Neural cell (in vitro differentiated cells): Measurements from ENCODE around the gene SETD6. TPM values are rescaled to one million over a fixed set of nuclear protein-coding genes. Genes with fewer than 3 reads are reported as not detected.

ENCODE experiments used
- H2AFZ ChIP-seq: fragments of 200-600, 300-800 bp; sonication (generic), shearing (Covaris generic); 2 replicates; pipeline ENCODE4 v1.6.0; 2014; ENCODE audit warnings: low read depth, mild to moderate bottlenecking, antibody characterized with exemption, low read length, moderate library complexity
- H3F3A ChIP-seq: fragments of 200-600 bp; shearing (Covaris generic); 2 replicates; pipeline ENCODE4 v1.6.1; 2016; ENCODE audit warnings: mild to moderate bottlenecking, moderate library complexity, mixed read lengths, antibody characterized with exemption, low read length; ENCODE audit not compliant: insufficient read depth, poor library complexity, severe bottlenecking
- H3K27ac ChIP-seq: fragments of 200-600, 300-800 bp; sonication (generic), shearing (Covaris generic); 2 replicates; pipeline ENCODE4 v1.5.1; 2014; ENCODE audit warnings: mild to moderate bottlenecking, low read length, moderate library complexity
- H3K27me3 ChIP-seq: fragments of 300-800, 200-600 bp; sonication (generic), shearing (Covaris generic); 2 replicates; pipeline ENCODE4 v1.6.0; 2014; ENCODE audit warnings: mild to moderate bottlenecking, low read depth, low read length, moderate library complexity; ENCODE audit not compliant: insufficient read depth
- H3K36me3 ChIP-seq: fragments of 300-800, 200-600 bp; sonication (generic), shearing (Covaris generic); 2 replicates; pipeline ENCODE4 v1.5.1; 2014; ENCODE audit warnings: mild to moderate bottlenecking, antibody characterized with exemption, low read length, moderate library complexity; ENCODE audit not compliant: insufficient read depth
- H3K4me2 ChIP-seq: fragments of 300-800, 200-600 bp; sonication (generic), shearing (Covaris generic); 2 replicates; pipeline ENCODE4 v1.6.0; 2014; ENCODE audit warnings: mild to moderate bottlenecking, low read length
- H3K4me3 ChIP-seq: fragments of 300-800, 200-600 bp; sonication (generic), shearing (Covaris generic); 2 replicates; pipeline ENCODE4 v1.5.1; 2014; ENCODE audit warnings: mild to moderate bottlenecking, low read length, moderate library complexity
- H3K79me2 ChIP-seq: fragments of 200-600 bp; shearing (Covaris generic); replicated peaks from 2 replicates; pipeline ENCODE4 v1.6.0; 2014; ENCODE audit warnings: mild to moderate bottlenecking, low read length, moderate library complexity; ENCODE audit not compliant: insufficient read depth
- H3K9ac ChIP-seq: fragments of 300-800, 200-600 bp; sonication (generic), shearing (Covaris generic); 2 replicates; pipeline ENCODE4 v1.6.1; 2016; ENCODE audit warnings: mild to moderate bottlenecking, low read length, mixed read lengths
- H3K9me2 ChIP-seq: fragments of 200-600 bp; shearing (Covaris generic); 2 replicates; pipeline ENCODE4 v1.6.1; 2016; ENCODE audit warnings: mild to moderate bottlenecking, low read length, mixed read lengths; ENCODE audit not compliant: insufficient read depth
- H3K9me3 ChIP-seq: fragments of 200-600, 300-800 bp; sonication (generic), shearing (Covaris generic); 2 replicates; pipeline ENCODE4 v1.6.1; 2016; ENCODE audit warnings: mild to moderate bottlenecking, mixed run types, low read length, moderate library complexity, mixed read lengths
- H4K20me1 ChIP-seq: fragments of 200-600 bp; shearing (Covaris generic); 2 replicates; pipeline ENCODE4 v1.6.1; 2016; ENCODE audit warnings: mild to moderate bottlenecking, mixed run types; ENCODE audit not compliant: insufficient read depth
- EP300 ChIP-seq: fragments of 450-650 bp; conservative IDR thresholded peaks from 2 replicates; pipeline ENCODE4 v1.6.1; 2014; ENCODE audit warnings: antibody characterized with exemption, mild to moderate bottlenecking, moderate library complexity; ENCODE audit not compliant: poor library complexity, severe bottlenecking
- EZH2 ChIP-seq: fragments of 200-600, 300-800 bp; shearing (Covaris generic), sonication (generic); IDR thresholded peaks from 2 replicates; pipeline ENCODE4 v1.6.1; 2014; ENCODE audit warnings: antibody characterized with exemption, low read length, borderline replicate concordance, mild to moderate bottlenecking; ENCODE audit not compliant: insufficient read depth, poor library complexity, severe bottlenecking
- MXI1 ChIP-seq: fragments of 450-650 bp; conservative IDR thresholded peaks from 2 replicates; pipeline ENCODE4 v1.6.1; 2014; ENCODE audit warnings: antibody characterized with exemption, mild to moderate bottlenecking; ENCODE audit not compliant: poor library complexity, severe bottlenecking
- POLR2AphosphoS5 ChIP-seq: IDR thresholded peaks from 2 replicates; pipeline ENCODE4 v1.6.1; 2012
- RAD21 ChIP-seq: fragments of 450-650 bp; conservative IDR thresholded peaks from 2 replicates; pipeline ENCODE4 v1.6.1; 2014; ENCODE audit warnings: antibody characterized with exemption, mild to moderate bottlenecking, moderate library complexity
- REST ChIP-seq: IDR thresholded peaks from 2 replicates; pipeline ENCODE4 v1.6.1; 2012; ENCODE audit warnings: borderline replicate concordance
- SMC3 ChIP-seq: fragments of 450-650 bp; conservative IDR thresholded peaks from 2 replicates; pipeline ENCODE4 v1.6.1; 2014; ENCODE audit warnings: antibody characterized with exemption, mild to moderate bottlenecking, moderate library complexity; ENCODE audit not compliant: poor library complexity
- TAF1 ChIP-seq: IDR thresholded peaks from 2 replicates; pipeline ENCODE4 v1.6.1; 2012; ENCODE audit warnings: low read depth
- polyA minus RNA-seq: library from RNA; depleted of rRNA, polyadenylated mRNA; stranded (reverse); fragments of >200 nt; gene quantifications from 2 replicates; pipeline ENCODE4 v1.2.3, GENCODE V29; 2014
- polyA plus RNA-seq: library from polyadenylated mRNA; depleted of rRNA; stranded (reverse); fragments of >200 nt; gene quantifications from 2 replicates; pipeline ENCODE4 v1.2.3, GENCODE V29; 2014
- TF ChIP-seq, protein P1 (sequence below): fragments of 450-650 bp; IDR thresholded peaks from 2 replicates; pipeline ENCODE4 v1.5.1; 2014; ENCODE audit warnings: antibody characterized with exemption, mild to moderate bottlenecking, moderate library complexity; ENCODE audit not compliant: poor library complexity, severe bottlenecking

Gene SETD6
- polyA plus RNA-seq (59.4 and 61.2 TPM in 2 replicates), polyA minus RNA-seq (34.6 and 36.9 TPM in 2 replicates)

- no peaks in the 10 kb centered on the region for H3F3A ChIP-seq
- no peaks in the 10 kb centered on the region for H3K9me2 ChIP-seq
- H3K9ac ChIP-seq, result peak within 1 kb of the TSS; percentile 71
- no peaks in the 10 kb centered on the region for H4K20me1 ChIP-seq
- peak within 1 kb of the TSS; percentile 29 for H2AFZ ChIP-seq
- peaks cover 6% of the 10 kb centered on the region for H3K79me2 ChIP-seq
- no peaks in the 10 kb centered on the region for H3K27me3 ChIP-seq
- H3K4me2 ChIP-seq, result peak within 1 kb of the TSS; percentile 59
- H3K36me3 ChIP-seq, result peaks cover 17% of the 10 kb centered on the region
- TF ChIP-seq, protein P1, sequence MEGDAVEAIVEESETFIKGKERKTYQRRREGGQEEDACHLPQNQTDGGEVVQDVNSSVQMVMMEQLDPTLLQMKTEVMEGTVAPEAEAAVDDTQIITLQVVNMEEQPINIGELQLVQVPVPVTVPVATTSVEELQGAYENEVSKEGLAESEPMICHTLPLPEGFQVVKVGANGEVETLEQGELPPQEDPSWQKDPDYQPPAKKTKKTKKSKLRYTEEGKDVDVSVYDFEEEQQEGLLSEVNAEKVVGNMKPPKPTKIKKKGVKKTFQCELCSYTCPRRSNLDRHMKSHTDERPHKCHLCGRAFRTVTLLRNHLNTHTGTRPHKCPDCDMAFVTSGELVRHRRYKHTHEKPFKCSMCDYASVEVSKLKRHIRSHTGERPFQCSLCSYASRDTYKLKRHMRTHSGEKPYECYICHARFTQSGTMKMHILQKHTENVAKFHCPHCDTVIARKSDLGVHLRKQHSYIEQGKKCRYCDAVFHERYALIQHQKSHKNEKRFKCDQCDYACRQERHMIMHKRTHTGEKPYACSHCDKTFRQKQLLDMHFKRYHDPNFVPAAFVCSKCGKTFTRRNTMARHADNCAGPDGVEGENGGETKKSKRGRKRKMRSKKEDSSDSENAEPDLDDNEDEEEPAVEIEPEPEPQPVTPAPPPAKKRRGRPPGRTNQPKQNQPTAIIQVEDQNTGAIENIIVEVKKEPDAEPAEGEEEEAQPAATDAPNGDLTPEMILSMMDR, result peak; percentile 52
- TF ChIP-seq POLR2AphosphoS5 (peak; percentile 72), MXI1 (peak; percentile 97), SMC3 (peak; percentile 48), RAD21 (no peak)
- peak within 1 kb of the TSS; percentile 62 for H3K27ac ChIP-seq
- no peaks in the 10 kb centered on the region for H3K9me3 ChIP-seq
- peak within 1 kb of the TSS; percentile 90 for H3K4me3 ChIP-seq
Observed at GRCh38 chr16:58515125-58515870, at the start of gene SETD6. Gene SETD6, plus strand, starts transcription at chr16:58515517. Its CDS starts 21 bp downstream, at chr16:58515538.

GRCh38 chr16:58465817-58466216, 49.5 kb upstream of the SETD6 start:
- peaks cover 15% of the 10 kb centered on the region for H3K27me3 ChIP-seq
- peak overlapping the region; percentile 91 for H3K4me3 ChIP-seq
- peak overlapping the region; percentile 76 for H3K4me2 ChIP-seq
- H3K9ac ChIP-seq, result peak overlapping the region; percentile 91
- H3K27ac ChIP-seq, result no peak overlapping the region
- H2AFZ ChIP-seq, result no peak overlapping the region
- H4K20me1 ChIP-seq, result no peaks in the 10 kb centered on the region
- no peaks in the 10 kb centered on the region for H3K9me2 ChIP-seq
- no peaks in the 10 kb centered on the region for H3K36me3 ChIP-seq
- no peaks in the 10 kb centered on the region for H3F3A ChIP-seq
- H3K79me2 ChIP-seq, result no peaks in the 10 kb centered on the region
- no peak for TF ChIP-seq RAD21
- no peak for TF ChIP-seq MXI1
- no peak for TF ChIP-seq POLR2AphosphoS5
- TF ChIP-seq TAF1, result no peak
- no peak for TF ChIP-seq SMC3
- no peak for TF ChIP-seq EP300
- TF ChIP-seq EZH2, result no peak
- TF ChIP-seq, protein P1, result no peak
- TF ChIP-seq REST, result no peak
- no peaks in the 10 kb centered on the region for H3K9me3 ChIP-seq
